HEK293 (cell line): ENCODE data around the gene THSD7B.

ENCODE experiments used
- KLF16 ChIP-seq: fragments of 450-650 bp; formaldehyde crosslinking; IDR thresholded peaks from 2 replicates; pipeline ENCODE4 v1.5.1; 2017; ENCODE audit warnings: missing biosample characterization, missing genetic modification characterization
- ZNF121 ChIP-seq: fragments of 450-650 bp; formaldehyde crosslinking; IDR thresholded peaks from 2 replicates; pipeline ENCODE4 v1.5.1; 2016; ENCODE audit warnings: missing biosample characterization, missing genetic modification characterization
- ZNF2 ChIP-seq: fragments of 450-650 bp; formaldehyde crosslinking; IDR thresholded peaks from 2 replicates; pipeline ENCODE4 v1.5.1; 2016; ENCODE audit warnings: missing biosample characterization, missing genetic modification characterization
- ZNF239 ChIP-seq: fragments of 450-650 bp; formaldehyde crosslinking; IDR thresholded peaks from 2 replicates; pipeline ENCODE4 v1.5.1; 2016; ENCODE audit warnings: missing biosample characterization, missing genetic modification characterization
- ZNF404 ChIP-seq: fragments of 450-650 bp; formaldehyde crosslinking; IDR thresholded peaks from 2 replicates; pipeline ENCODE4 v1.5.1; 2017; ENCODE audit warnings: missing biosample characterization, missing genetic modification characterization
- ZNF433 ChIP-seq: fragments of 450-650 bp; formaldehyde crosslinking; IDR thresholded peaks from 2 replicates; pipeline ENCODE4 v1.5.1; 2016; ENCODE audit warnings: missing biosample characterization, missing genetic modification characterization, low read depth
- TF ChIP-seq, protein P1 (sequence below): fragments of 450-650 bp; formaldehyde crosslinking; IDR thresholded peaks from 2 replicates; pipeline ENCODE4 v1.5.1; 2016; ENCODE audit warnings: missing biosample characterization, missing genetic modification characterization
- TF ChIP-seq, protein P2 (sequence below): fragments of 450-650 bp; formaldehyde crosslinking; IDR thresholded peaks from 2 replicates; pipeline ENCODE4 v1.5.1; 2017; ENCODE audit warnings: missing biosample characterization, missing genetic modification characterization
- TF ChIP-seq, protein P3 (sequence below): sonication (generic); formaldehyde crosslinking; IDR thresholded peaks from 2 replicates; pipeline ENCODE4 v1.8.1; 2022; ENCODE audit warnings: mild to moderate bottlenecking, moderate library complexity, missing genetic modification reagents

DNA sequence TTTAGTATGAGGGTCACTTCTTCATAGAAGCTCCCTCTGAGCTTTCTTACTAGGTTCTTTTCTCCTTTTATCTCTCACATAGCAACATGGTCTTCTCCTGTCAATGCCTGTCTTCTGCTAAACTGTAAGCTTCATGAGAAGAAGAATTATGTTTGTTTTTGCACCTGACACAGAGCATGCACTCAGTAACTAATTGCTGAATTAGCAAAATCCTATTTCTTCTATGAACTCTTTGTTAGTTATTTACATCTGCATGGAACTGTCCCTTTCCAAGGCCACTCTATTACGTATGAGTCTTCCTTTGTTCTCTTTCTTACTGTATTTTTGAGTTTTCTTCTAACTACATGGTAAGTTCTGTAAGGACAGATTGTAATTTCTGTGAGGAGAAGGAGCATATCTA is 63.4 kb downstream of the THSD7B start:
- TF ChIP-seq, protein P1, sequence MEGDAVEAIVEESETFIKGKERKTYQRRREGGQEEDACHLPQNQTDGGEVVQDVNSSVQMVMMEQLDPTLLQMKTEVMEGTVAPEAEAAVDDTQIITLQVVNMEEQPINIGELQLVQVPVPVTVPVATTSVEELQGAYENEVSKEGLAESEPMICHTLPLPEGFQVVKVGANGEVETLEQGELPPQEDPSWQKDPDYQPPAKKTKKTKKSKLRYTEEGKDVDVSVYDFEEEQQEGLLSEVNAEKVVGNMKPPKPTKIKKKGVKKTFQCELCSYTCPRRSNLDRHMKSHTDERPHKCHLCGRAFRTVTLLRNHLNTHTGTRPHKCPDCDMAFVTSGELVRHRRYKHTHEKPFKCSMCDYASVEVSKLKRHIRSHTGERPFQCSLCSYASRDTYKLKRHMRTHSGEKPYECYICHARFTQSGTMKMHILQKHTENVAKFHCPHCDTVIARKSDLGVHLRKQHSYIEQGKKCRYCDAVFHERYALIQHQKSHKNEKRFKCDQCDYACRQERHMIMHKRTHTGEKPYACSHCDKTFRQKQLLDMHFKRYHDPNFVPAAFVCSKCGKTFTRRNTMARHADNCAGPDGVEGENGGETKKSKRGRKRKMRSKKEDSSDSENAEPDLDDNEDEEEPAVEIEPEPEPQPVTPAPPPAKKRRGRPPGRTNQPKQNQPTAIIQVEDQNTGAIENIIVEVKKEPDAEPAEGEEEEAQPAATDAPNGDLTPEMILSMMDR (tag by site-specific recombination): no peak
- TF ChIP-seq ZNF121 (no peak), ZNF239 (no peak), ZNF404 (tag by site-specific recombination) (no peak), ZNF433 (no peak), KLF16 (tag by site-specific recombination) (no peak), ZNF2 (tag by site-specific recombination) (no peak)
- TF ChIP-seq, protein P2, sequence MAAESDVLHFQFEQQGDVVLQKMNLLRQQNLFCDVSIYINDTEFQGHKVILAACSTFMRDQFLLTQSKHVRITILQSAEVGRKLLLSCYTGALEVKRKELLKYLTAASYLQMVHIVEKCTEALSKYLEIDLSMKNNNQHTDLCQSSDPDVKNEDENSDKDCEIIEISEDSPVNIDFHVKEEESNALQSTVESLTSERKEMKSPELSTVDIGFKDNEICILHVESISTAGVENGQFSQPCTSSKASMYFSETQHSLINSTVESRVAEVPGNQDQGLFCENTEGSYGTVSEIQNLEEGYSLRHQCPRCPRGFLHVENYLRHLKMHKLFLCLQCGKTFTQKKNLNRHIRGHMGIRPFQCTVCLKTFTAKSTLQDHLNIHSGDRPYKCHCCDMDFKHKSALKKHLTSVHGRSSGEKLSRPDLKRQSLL (tag by site-specific recombination): no peak
- TF ChIP-seq, protein P3, sequence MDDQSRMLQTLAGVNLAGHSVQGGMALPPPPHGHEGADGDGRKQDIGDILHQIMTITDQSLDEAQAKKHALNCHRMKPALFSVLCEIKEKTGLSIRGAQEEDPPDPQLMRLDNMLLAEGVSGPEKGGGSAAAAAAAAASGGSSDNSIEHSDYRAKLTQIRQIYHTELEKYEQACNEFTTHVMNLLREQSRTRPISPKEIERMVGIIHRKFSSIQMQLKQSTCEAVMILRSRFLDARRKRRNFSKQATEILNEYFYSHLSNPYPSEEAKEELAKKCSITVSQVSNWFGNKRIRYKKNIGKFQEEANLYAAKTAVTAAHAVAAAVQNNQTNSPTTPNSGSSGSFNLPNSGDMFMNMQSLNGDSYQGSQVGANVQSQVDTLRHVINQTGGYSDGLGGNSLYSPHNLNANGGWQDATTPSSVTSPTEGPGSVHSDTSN (CRISPR knock-in tag): no peak
